Stimulated activated CD8-positive, alpha-beta memory T cell treated with anti-CD3 and anti-CD28 coated beads, Interleukin-12 subunit alpha, Interleukin-12 subunit beta, amount 100 ng/mL, for 4 hours (primary cell): ENCODE data around the gene POU3F3.

Source experiments
- DNase-seq: peaks from one replicate; pipeline ENCODE4 v3.0.0-alpha.2; 2020; ENCODE audit warnings: low read depth

The POU3F3 gene

DNA sequence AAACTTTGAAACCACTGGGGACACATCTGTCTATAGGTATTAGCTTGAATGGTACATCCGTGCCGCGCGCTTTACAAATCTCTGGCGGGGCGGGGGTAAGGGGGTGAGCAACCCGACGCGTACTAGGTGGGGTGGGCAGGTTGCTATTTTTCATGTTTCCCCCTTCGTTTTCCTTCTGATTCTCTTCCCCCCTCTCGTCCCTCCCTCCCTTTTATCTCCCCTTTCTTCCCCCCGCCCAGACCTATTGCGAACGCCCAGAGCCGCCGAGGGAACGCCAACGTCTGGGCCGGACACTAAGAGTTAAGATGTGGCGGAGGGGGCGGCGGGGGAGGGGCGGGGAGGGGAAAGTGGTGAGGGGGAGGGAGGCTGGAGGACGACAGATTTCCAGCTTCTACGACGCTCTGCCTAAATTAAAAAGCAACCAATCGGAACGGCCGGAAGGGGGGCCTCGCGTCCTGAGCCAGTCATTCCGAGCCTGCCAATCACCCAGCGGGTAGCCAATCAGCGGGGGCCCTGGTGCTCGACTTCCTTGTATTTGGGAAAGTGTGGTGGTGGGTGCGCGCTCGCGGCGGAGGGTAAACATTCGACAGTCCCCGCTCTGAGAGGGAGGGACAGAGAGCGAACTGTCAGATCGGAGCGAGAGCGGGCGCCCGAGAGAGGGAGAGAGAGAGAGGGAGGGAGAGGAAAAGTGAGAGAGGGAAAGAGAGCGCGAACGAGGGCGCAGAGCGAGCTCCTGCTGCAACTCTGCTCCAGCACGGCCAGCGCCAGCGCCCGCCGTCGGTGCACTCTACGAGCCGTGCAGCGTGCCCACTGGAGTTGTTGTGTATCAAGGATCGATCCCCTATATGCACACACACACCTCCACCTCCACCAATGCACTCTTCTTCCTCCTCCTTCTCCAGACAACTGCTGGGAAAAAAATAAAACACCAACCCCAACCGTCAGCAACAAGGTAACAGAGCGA is at the start of gene POU3F3:
Gene POU3F3 (plus strand): TSS at position 582 of the 964 bp plus-strand sequence. CDS start 1,396 bp downstream, outside the sequence.
- no peak for DNase-seq

DNA sequence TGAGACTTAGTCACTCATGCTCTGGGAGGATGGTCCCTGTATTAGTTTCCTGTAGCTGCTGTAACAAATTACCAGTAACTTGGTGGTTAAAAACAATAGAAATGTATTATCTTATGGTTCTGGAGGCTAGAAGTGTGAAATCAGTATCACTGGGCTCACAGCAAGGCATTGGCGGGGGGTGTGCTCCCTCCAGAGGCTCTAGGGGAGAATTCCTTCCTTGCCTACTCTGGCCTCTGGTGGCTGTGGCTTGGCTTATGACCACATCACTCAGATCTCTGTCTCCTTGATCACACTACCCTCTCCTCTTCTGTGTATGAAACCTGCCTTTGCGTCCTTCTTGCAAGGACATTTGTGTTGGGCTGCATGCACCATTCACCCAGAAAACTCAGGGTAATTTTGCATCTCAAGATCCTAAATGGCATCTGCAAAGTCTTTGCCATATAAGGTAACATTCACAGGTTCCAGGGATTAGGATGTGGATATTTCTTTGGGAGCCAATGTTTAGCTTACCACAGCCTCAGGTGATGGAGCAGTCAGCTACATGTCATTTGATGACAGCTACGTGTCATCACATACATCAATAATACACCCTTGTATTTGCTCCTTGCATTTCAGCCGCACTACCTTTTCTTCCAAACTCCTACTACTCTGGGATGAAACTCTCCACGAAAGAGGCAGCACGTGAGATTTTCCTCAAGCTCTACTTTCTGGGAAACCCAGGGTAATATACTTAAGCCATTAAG is 49.6 kb upstream of the POU3F3 start:
- no peak for DNase-seq

DNA sequence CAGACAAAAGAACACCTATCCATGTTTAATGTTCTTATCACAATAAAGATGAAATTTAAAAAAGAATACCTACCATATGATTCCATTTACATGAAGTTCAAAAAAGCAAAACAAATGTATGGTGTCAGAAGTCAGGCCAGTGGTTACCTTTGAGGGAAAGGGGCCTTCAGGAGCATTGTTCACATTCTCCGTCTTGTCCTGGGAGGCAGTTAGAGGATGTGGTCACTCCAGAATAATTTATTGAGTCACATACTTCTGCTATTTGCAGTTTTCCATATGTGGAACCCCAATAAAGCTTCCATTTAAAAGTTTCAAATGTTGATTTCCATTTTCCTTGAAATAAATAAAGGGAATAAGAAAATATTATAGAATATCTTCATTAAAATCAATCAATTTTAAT is 41.6 kb upstream of the POU3F3 start:
- DNase-seq: no peak

DNA sequence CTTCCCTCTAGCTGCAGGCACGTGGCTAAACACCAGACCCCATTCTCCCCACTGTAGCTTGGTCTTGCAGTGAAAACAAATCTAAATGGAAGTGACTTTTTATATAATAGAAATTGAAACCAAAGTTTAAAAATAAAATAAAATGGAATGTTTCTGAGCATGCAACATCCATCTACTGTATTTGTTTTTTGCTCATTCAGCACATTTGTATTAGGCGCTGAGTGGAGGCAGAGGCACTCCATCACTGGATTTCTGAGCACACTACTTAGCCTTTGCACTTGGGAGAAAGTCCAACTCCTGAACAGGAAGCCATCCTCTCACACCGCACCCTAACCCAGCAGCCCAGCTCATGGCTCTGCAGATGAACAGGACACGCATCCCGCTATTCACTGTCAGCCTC is 37.8 kb upstream of the POU3F3 start:
- DNase-seq: no peak

DNA sequence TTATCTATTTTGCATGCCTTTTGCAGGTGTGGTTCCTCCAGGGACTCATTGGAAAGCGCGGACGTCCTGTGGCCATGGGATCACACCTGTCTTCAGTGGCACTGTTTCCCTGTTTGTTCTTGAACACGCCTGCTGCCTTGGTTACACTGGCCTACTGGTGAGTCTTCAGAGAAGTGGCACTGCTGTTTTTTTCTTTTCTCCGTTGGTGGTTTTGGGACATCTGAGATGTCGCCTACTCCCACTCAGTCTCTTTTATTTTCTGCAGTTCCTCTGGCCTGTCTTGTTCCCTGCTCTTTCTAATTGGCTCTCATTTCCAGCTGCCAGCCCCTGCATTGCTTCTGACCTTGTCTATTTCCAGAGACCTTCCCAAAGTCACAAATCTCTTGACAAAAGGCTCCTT is 35.7 kb upstream of the POU3F3 start:
- no peak for DNase-seq

DNA sequence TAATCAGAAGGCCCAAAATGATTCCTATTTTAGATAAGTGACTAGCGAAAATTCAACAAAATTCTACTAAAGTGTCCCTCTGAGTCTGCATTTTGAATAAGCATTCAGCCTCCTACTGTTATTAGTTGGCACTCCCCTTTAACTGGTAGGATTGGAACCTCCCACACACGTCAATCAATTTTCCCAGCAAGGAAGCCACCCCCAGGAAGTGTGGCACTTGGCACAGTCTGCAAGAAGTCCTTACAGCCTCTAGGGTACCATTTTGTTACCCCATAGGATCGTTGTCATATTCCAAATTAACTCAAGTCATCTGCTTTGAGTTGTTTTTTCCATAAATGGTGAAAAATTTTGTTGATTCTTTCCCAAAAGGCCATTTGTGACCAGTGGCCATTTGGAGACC is 33.8 kb upstream of the POU3F3 start:
- DNase-seq: no peak

DNA sequence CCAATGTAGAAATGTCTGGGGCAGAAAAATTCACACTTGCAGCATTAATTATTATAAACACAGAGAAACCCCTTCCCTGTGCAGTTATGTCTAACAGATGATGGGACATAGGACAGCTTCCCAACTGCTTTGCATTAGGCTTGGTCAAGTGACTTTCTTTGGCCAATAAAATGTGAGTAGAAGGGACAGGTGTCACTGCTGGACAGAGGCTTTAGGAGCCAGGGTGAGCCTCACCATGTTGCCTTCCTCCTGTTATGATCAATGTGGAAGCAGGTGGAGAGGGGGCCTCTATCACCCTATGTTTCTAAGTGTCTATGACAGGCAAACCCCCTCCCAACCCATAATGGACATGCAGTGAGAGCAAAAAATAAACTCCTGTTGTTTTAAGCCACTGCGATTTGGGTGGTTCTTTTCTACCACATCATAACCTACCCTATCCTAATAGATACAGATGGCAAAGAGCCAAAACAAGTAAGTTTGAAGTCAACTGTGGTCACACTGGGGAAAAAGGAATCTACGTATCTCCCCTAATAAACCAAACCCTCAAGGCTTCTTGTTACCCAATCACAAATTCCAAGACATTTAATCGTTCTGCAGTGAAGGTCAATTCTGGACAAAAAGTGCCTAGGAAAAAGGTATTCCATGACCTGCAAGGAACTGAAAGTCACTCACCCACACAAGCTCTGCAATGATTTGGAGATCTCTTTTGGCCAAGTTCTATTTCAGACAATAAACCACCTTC is 28.6 kb upstream of the POU3F3 start:
- DNase-seq: no peak

DNA sequence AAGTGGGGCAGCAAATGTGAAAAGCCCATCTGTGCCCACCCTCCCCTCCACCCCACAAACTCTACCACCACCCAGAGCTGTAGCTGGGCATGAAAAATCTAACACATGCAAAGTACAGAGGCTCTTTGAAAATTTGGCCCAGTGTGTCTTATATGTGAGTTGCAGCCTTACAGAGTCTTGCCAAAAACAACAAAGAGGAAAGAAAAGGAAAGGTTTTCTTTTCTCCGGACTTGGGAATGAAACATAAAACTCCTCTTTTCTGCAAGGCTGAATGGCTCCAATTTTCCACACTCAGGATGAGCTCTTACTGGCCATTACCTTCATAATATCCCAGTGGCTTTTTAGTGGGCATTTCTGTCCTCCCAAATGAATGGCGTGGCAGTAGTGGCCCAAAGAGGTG is 27.9 kb upstream of the POU3F3 start:
- DNase-seq: no peak

DNA sequence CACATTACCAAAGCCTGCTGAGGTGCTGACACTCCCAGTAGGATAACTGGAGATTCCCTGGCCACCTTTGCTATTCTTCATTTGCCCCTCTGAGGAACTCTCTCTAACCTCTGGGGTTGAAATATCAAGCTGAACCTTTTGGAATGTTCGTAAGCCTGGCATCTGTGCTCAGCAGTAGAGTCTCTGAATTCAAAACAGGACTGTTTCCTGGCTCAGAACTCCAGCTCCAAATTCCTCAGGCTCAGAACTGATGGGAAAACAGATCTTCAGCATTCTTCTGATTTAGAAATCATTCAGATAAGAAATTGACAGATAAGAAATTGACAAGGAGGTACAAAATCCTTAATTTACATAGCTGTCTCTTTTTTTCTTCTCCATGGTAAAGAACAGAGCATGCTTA is 22.2 kb upstream of the POU3F3 start:
- DNase-seq: no peak

DNA sequence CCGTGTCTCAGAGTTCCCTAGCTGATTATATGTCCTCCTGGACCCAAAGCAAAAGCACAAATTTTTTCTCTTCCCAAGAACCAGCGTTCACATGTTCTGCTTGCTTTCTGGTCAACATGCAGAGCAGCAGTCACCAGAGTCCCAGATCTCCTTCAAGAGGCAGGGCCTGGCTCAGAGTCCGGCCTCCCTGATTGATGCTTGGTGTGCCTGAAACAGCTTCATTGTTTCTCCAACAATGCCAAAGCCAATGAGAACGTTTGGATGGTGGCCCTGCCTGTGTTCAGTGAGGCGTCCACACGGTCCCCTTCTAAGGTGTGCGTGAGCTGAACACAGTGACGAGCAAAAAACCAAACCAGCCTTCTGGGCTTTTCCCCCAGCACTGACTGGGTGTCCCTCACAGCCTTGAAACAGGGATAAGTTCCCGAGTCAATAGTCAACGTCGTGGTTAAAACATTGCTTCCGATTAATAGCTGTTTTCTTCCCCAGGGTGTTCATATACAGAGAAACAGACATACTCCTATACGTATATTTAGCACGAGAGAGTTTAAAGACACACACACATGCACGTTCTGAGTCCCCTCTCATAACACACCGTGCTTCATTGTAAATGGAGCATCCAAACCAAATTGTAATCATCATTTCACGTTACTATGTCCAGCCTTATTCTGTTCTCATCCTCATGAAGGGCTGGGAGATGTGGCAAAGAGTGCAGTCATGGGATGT is 19.3 kb upstream of the POU3F3 start:
- DNase-seq: no peak

DNA sequence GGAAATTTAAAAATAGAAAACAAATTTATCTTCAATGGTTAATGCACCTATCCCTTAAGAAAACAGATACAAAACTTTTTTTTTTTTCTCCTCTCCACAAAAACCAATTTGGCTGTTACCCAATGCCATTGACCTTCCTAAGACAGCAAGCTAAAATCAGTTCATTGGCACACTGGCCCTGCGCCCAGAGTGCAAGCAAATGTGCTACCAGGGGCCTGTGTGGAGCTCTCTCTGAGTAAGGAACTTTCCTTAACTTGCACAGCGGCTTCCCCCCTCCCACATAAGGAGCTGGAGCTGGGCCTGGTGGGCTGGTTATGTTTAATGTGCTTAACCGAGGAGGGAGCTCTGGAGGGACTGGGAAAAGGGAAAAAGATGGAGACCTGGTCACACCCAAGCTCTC is 17.6 kb upstream of the POU3F3 start:
- DNase-seq: no peak

DNA sequence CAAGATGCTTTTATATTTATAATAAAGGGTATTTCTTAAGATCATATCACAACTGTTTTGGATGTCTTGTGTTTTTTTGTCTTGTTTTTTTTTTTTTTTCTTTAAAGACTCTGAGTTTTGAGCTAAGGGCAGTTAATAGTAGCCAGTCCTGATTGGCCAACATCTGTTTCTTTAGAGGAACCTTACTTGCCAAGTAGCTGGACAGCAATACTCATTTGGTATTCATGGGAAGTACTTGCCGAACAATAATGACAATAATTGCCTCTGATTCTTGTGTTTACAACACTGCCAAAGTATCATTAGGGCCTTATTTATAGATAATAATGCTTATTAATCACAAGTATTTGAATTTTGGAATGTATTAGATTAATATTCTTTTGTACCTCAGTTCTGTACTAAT is 17.1 kb upstream of the POU3F3 start:
- no peak for DNase-seq

DNA sequence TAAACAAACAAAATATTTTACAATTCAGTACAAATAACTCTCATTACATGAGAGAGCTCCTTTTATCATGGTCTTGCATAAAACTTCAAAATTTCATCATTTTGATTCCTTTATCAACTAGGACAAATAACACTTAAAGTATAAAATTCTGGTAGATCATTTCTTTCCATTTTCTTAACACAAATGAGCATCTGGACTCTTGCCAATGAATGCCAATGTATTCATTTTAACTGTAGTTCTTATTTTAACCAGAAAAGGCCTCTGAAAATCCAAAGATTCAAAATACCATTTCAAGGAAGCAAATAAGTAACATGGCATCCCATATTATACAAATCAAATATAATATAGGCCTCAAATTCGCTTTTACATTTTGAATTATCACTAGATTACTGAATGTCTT is 13.8 kb upstream of the POU3F3 start:
- DNase-seq: no peak

DNA sequence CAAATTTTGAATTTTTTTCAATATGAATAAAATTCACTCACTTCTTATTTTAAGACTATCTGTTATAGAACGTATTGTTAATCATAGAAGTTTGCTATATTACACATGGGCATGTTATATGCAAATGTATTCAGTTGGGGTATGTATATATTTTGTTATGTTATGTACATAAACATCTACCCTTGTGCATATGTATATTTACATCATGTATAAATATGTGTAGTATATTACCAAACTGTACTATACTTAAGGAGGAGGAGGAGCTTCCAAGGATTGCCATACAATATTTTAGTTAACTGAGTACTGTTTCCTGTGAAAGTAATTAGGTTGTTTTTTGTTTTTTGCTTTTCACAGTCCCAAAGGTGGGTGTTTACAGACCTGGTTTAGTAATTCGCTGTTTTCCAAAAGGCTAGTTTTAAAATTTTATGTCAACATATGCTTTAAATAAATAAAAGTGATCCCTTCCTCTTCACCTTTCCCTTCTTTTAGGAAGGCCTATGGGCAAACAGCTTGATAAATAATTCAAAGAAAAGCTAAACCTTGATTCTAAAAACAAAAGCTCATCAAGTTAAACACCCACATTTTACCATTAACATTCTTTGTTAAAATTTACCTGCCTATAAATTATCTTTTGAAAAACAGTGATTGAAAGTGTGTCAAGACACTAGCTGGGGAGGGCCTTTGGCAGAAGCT is 12.9 kb upstream of the POU3F3 start:
- no peak for DNase-seq

DNA sequence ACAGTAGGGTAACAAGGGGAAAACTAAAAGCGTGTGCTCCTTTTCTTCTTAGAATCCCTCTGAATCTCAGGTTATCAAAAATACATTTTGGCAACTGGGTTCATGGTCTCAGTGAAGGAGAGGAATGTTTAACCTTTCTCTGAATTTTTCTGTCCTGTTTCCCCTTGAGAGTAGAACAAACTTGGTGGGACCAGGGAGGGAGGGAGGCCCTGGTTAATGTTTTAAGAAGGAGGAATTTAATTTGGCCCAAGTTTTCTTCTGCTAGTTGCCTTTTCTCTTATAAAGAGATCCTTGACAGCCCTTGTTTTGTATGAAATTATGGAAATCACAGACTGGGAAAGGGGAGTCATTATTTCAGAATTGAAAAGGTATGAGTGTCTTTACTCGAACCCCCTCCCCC is 12.2 kb upstream of the POU3F3 start:
- no peak for DNase-seq

DNA sequence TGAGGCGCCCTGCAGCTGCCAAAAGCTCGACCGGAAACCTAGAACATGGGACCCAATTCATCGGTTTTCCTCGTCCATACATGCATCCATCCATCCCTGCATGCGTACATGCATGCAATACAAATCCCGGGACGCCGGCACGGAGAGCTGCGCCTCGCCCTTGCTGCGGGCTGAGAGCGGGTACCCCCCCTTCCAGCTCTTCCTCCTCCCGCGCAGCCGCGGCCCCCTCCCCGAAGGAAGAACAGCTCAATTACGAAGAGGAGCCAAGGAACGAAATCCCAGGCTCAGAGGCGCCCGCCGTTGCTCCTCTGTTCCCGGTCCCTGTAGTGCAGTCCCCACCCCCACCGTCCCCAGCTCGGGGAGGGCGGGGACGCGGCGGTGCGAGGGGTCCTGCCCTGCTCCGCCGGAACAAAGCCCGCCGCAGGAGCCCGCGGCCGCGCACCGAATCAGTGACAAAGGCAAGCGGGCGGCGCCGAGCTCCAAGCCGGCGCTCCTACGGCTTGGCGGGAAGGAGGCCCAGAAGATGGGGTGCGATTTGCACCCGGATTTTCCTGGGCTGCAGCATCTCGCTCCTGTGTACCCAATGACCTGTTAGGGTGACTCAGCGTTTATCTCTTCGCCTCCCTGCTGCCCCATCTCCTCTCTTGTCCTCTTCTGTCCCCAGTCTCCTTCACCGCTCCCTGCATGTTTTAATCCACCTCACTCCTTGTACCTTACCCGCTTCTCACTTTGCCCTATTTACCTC is 8.9 kb upstream of the POU3F3 start:
- no peak for DNase-seq

DNA sequence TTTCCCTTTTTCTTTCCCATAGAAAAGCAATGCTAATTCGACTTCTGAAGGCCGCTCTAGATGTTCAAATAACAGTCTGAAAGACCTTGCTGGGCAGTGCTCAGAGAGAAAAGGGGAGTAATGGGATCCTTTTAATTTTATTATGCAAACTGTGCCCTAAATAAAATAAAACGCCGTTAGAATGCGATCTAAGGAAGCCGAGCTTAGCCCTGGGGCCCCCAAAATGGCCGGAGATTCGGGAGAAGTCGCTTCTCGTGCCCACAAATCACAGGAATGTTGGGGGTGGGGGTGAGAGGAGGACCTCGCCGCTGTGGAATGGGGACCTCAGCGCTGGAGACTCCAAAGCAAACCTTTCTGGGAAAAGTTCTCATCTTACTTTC is 8.4 kb upstream of the POU3F3 start:
- DNase-seq: no peak

DNA sequence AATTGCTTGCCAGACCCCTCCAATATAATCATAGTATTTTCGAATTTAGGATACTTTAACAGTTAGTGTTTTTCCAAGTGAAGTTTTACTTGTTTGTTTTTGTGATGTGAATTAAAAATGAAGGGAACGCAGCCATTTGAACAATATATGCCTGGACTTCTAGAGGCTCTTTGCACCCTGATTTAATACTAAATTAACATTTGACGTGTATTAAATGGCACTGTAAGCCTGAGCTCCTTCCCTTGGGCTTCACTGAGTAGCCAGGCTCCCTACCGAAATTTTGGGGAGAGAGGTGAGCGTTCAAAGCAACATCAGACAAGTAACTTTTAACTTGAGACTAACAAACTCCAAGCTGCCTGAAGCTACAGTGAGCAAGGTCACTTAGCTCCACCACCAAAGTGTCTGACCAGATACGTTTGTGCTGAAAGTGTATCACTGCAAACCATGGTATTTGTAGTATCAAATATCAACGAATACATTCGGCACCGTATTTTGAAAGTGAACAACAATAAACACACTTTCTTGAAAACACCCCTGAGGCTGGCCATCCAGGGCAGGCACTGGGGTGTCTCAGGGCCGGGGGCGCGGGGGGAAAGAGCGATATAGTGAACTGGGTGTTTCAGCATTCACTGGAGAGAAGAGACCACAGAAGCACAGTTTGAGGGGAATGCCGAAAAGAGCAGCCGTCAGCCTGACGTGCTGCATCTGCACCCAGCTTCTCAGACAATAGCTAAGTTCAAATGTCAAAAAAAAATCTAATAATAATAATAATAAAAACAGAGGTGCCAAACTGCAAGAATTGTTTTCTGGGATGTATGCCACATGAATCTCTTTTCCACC is 7.7 kb upstream of the POU3F3 start:
- DNase-seq: no peak

DNA sequence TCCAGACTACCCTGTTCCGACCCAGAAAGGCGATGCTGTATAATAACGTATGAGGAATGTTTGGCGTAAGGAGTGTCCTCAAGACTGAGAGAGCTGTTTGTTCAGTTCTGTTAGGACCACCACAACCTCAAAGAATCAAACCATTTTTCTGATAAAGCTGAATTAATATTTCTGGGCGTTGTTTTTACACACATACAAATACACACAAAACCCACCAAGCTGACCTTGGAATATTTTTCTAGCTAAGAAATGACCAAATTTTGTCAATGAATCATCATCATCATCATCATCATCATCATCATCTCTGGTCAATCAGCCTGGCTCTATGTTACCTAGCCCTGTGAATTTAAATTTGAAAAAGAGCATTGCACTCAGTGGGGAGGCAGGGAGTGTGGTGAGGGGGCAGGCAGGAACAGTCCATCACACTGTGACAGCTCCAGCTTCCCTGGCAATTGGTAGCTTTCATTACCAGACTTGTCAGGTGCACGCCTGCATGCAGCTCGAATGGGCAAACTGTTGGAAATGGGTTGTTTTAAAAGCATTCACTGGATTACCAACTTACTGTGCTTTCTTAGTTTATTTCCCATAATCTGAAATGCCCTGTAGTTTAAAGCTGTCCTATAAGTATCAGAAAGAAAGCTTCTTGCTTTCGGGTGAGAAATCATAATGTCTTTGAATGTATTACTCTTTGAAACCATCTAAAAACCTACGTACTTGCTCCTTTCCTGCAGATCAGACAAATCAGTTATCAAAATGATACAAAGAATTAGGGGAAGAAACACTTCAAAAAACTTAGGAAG is 6.9 kb upstream of the POU3F3 start:
- no peak for DNase-seq
